PC-3 (cell line): Measurements from ENCODE around the gene RPS21. TPM values are rescaled to one million over a fixed set of nuclear protein-coding genes. Genes with fewer than 3 reads are reported as not detected.

Experiments
- ATAC-seq: fragments of 200-7000 bp; cut with Tn5 transposase; 2 replicates; pipeline ENCODE4 v1.9.1; 2020; ENCODE audit warnings: mild to moderate bottlenecking, moderate library complexity
- BruUV-seq: library from RNA; stranded (reverse); fragments of 400-500 nt; replicated peaks from 2 replicates; lab custom pipeline; 2021; lab: Mats Ljungman, UMichigan
- CTCF ChIA-PET: fragments of 300-600 bp; sonication (Branson Sonifier 250); formaldehyde crosslinking; loops from one replicate; lab custom pipeline; 2022; ENCODE audit warnings: antibody characterized with exemption; lab: Charles Lee
- POLR2A ChIA-PET: fragments of 300-600 bp; sonication (Branson Sonifier 250); formaldehyde crosslinking; loops from one replicate; lab custom pipeline; 2022; ENCODE audit warnings: antibody characterized with exemption; ENCODE audit not compliant: unreplicated experiment; lab: Charles Lee
- DNase-seq: peaks from one replicate; pipeline ENCODE4 v3.0.0-alpha.2; 2015
- H2AFZ ChIP-seq: fragments of 300-600 bp; sonication (generic); 2 replicates; pipeline ENCODE4 v1.6.0; 2016; ENCODE audit warnings: antibody characterized with exemption, low read length
- H3F3A ChIP-seq: fragments of 300-600 bp; sonication (generic); one replicate; pipeline ENCODE4 v1.6.0; 2017; ENCODE audit warnings: antibody characterized with exemption, low read length, control low read depth, mild to moderate bottlenecking; ENCODE audit not compliant: unreplicated experiment
- H3K27ac ChIP-seq: fragments of 300-600 bp; sonication (generic); 2 replicates; pipeline ENCODE4 v1.5.1; 2016; ENCODE audit warnings: mild to moderate bottlenecking, low read length
- H3K27me3 ChIP-seq: fragments of 300-600 bp; sonication (generic); 2 replicates; pipeline ENCODE4 v1.6.1; 2016; ENCODE audit warnings: low read length, mixed read lengths
- H3K36me3 ChIP-seq: fragments of 300-600 bp; sonication (generic); 2 replicates; pipeline ENCODE4 v1.6.1; 2016; ENCODE audit warnings: low read depth, mixed run types, low read length, mixed read lengths
- H3K4me1 ChIP-seq: fragments of 300-600 bp; sonication (generic); 2 replicates; pipeline ENCODE4 v1.5.1; 2016; ENCODE audit warnings: low read length; ENCODE audit not compliant: insufficient read depth
- H3K4me2 ChIP-seq: fragments of 300-600 bp; sonication (generic); 2 replicates; pipeline ENCODE4 v1.6.0; 2016; ENCODE audit warnings: low read length
- H3K4me3 ChIP-seq: fragments of 300-600 bp; sonication (generic); 2 replicates; pipeline ENCODE4 v1.5.1; 2016; ENCODE audit warnings: mild to moderate bottlenecking, low read length, mixed read lengths
- H3K79me2 ChIP-seq: fragments of 300-600 bp; sonication (generic); 2 replicates; pipeline ENCODE4 v1.6.1; 2017; ENCODE audit warnings: low read length, mixed read lengths
- H3K9ac ChIP-seq: fragments of 300-600 bp; sonication (generic); 2 replicates; pipeline ENCODE4 v1.6.0; 2016; ENCODE audit warnings: mild to moderate bottlenecking, low read length
- H3K9me2 ChIP-seq: fragments of 300-600 bp; sonication (generic); replicated peaks from 2 replicates; pipeline ENCODE4 v1.6.1; 2016; ENCODE audit warnings: mixed run types, low read length, mixed read lengths
- H3K9me3 ChIP-seq: fragments of 300-600 bp; sonication (generic); 2 replicates; pipeline ENCODE4 v1.6.1; 2016; ENCODE audit warnings: low read length, mixed read lengths
- H4K20me1 ChIP-seq: fragments of 300-600 bp; sonication (generic); 2 replicates; pipeline ENCODE4 v1.6.1; 2016; ENCODE audit warnings: low read length, mixed read lengths
- EZH2 ChIP-seq: fragments of 300-600 bp; sonication (generic); IDR thresholded peaks from one replicate; pipeline ENCODE4 v1.6.1; 2017; ENCODE audit warnings: antibody characterized with exemption, mild to moderate bottlenecking, low read length; ENCODE audit not compliant: unreplicated experiment
- EZH2phosphoT487 ChIP-seq: fragments of 300-600 bp; sonication (generic); IDR thresholded peaks from 2 replicates; pipeline ENCODE4 v1.6.1; 2018; ENCODE audit warnings: mild to moderate bottlenecking, antibody characterized with exemption, low read length, borderline replicate concordance
- intact Hi-C: fragments of 100-400 bp; cut with micrococcal nuclease; formaldehyde crosslinking; loops from 2 replicates; pipeline ENCODE4 v1.9.0; 2023
- total RNA-seq: library from RNA; depleted of rRNA; stranded (reverse); fragments of >200 nt; gene quantifications from 2 replicates; pipeline ENCODE4 v1.2.3, GENCODE V29; 2014
- TF ChIP-seq, protein P1 (sequence below): fragments of 300-600 bp; sonication (generic); conservative IDR thresholded peaks from 2 replicates; pipeline ENCODE4 v1.5.1; 2017; ENCODE audit warnings: antibody characterized with exemption, low read depth, mild to moderate bottlenecking, low read length

Gene RPS21
- total RNA-seq, 1 experiment from 2014 or later = 1,945 TPM

DNA sequence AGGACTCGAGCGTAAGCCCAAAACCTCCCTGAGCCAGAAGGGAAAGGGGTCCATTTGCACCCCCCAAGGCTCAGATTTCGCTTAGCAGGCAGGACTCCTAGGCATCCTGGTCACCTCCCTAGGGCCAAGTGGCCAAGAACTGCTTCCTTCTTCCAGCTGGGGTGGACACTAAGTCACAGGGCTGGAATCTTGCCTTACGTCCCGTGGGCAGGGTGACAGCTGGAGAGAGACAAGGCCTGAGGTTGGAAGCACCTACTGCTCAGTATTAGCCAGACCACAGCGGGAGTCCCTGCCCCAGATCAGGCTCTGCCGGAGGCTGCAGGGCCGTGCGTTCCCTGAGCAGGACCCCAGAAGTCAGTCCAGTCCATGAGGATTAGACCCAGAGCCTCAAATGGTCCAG lies 39.5 kb upstream of the RPS21 start:
- Histone ChIP-seq H3F3A (peaks cover 8% of the 10 kb centered on the region), H3K4me3 (no peak overlapping the region), H4K20me1 (no peaks in the 10 kb centered on the region), H3K27ac (no peak overlapping the region), H3K9me3 (no peaks in the 10 kb centered on the region), H3K9ac (no peak overlapping the region), H3K9me2 (no peaks in the 10 kb centered on the region), H2AFZ (no peak overlapping the region), H3K4me2 (no peak overlapping the region), H3K36me3 (peaks cover 68% of the 10 kb centered on the region), H3K27me3 (no peaks in the 10 kb centered on the region), H3K4me1 (peaks cover 24% of the 10 kb centered on the region), H3K79me2 (peaks cover 16% of the 10 kb centered on the region; the same call in 1 of the 2 replicates)
- ChIA-PET POLR2A (no interaction called here), CTCF (no interaction called here)
- no peak for DNase-seq
- BruUV-seq = no TSS peak
- ATAC-seq = no peak
- intact Hi-C loops = no loop called here
- TF ChIP-seq EZH2 = no peak
- TF ChIP-seq EZH2phosphoT487 = no peak
- TF ChIP-seq, protein P1, sequence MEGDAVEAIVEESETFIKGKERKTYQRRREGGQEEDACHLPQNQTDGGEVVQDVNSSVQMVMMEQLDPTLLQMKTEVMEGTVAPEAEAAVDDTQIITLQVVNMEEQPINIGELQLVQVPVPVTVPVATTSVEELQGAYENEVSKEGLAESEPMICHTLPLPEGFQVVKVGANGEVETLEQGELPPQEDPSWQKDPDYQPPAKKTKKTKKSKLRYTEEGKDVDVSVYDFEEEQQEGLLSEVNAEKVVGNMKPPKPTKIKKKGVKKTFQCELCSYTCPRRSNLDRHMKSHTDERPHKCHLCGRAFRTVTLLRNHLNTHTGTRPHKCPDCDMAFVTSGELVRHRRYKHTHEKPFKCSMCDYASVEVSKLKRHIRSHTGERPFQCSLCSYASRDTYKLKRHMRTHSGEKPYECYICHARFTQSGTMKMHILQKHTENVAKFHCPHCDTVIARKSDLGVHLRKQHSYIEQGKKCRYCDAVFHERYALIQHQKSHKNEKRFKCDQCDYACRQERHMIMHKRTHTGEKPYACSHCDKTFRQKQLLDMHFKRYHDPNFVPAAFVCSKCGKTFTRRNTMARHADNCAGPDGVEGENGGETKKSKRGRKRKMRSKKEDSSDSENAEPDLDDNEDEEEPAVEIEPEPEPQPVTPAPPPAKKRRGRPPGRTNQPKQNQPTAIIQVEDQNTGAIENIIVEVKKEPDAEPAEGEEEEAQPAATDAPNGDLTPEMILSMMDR = no peak

DNA sequence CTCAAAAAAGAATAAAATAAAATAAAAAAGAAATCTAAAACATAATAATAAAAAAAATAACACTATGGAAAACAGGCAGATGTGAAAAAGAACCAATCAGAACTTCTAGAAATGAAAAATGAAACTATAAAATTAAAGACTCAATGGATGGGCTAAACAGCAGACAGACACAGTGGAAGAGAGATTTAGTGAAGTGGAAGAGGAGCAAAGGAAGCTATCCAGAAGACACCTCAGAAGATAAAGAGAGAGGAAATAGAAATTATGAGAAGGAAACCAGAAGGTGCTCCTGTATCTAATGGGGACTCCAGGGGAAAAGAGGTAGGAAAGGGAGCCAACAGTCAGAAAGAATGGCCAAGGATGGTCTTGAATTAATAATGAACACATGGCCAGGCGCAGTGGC lies 38.3 kb upstream of the RPS21 start:
- no peak overlapping the region for H3K4me3 ChIP-seq
- H2AFZ ChIP-seq = no peak overlapping the region
- H3K36me3 ChIP-seq = peaks cover 67% of the 10 kb centered on the region
- H4K20me1 ChIP-seq = no peaks in the 10 kb centered on the region
- ChIA-PET CTCF (no interaction called here), POLR2A (no interaction called here)
- no peak overlapping the region for H3K27ac ChIP-seq
- H3K4me2 ChIP-seq = no peak overlapping the region
- peaks cover 22% of the 10 kb centered on the region for H3K79me2 ChIP-seq
- ATAC-seq = no peak
- intact Hi-C loops = no loop called here
- no peak for DNase-seq
- TF ChIP-seq, protein P1 = no peak
- TF ChIP-seq EZH2phosphoT487 (no peak), EZH2 (no peak)
- BruUV-seq = no TSS peak
- H3F3A ChIP-seq = peaks cover 8% of the 10 kb centered on the region
- H3K27me3 ChIP-seq = no peaks in the 10 kb centered on the region
- no peaks in the 10 kb centered on the region for H3K9me2 ChIP-seq
- H3K4me1 ChIP-seq = peaks cover 34% of the 10 kb centered on the region
- no peaks in the 10 kb centered on the region for H3K9me3 ChIP-seq
- H3K9ac ChIP-seq = no peak overlapping the region

DNA sequence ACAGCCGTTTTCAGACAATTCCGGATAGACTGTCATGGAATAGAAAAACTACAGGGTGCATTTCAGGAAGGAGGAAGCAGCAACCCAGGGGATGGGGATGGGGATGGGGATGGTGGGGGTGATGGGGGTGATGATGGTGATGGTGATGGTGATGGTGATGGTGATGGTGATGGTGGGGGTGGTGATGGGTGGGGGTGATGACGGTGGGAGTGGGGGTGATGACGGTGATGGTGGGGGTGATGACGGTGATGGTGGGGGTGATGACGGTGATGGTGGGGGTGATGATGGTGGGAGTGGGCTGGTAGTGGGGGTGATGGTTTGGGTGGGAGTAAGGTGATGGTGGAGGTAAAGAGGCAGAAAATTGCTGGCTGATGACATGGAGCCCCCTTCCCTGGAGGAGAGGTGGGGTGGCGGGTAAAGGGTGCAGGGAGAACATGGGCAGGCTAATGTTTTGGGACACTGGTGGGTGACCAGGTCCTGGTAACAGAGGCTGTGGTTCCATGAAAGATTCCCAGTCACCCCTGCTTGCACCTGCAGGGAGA lies 37.3 kb upstream of the RPS21 start:
- H4K20me1 ChIP-seq = no peaks in the 10 kb centered on the region
- no peaks in the 10 kb centered on the region for H3K27me3 ChIP-seq
- BruUV-seq = no TSS peak
- H3K79me2 ChIP-seq = peaks cover 32% of the 10 kb centered on the region
- ChIA-PET CTCF (interaction anchor here (0.6 to 2.0 kb wide), 7 partner anchors 15 to 37 kb away, joined by 3 to 12 read pairs (median 5); partner anchors contain the start of gene RPS21), POLR2A (interaction anchor here (0.9 to 1.0 kb wide), 2 partner anchors 19 to 58 kb away, joined by 3 to 4 read pairs; partner anchors contain the start of gene CABLES2)
- peak overlapping the region; percentile 78 for H3K4me2 ChIP-seq
- H3K27ac ChIP-seq = peak overlapping the region; percentile 97
- peaks cover 8% of the 10 kb centered on the region for H3F3A ChIP-seq
- H3K4me1 ChIP-seq = peaks cover 40% of the 10 kb centered on the region
- DNase-seq (no peak), ATAC-seq (no peak)
- peak overlapping the region; percentile 60 for H3K9ac ChIP-seq
- TF ChIP-seq EZH2phosphoT487 = no peak
- TF ChIP-seq, protein P1 = no peak
- no peak for TF ChIP-seq EZH2
- no peak overlapping the region for H2AFZ ChIP-seq
- no peak overlapping the region for H3K4me3 ChIP-seq
- H3K9me2 ChIP-seq = no peaks in the 10 kb centered on the region
- intact Hi-C loops = loop anchor here (1.0 kb wide), 1 partner anchor 33 kb away; no protein-coding TSS in a partner anchor
- H3K36me3 ChIP-seq = peaks cover 68% of the 10 kb centered on the region
- H3K9me3 ChIP-seq = no peaks in the 10 kb centered on the region
